WTC11 (cell line): ENCODE results near the gene KIAA0930. TPM values are rescaled to one million over a fixed set of nuclear protein-coding genes. Genes with fewer than 3 reads are reported as not detected.
A peak's percentile ranks its signal among the peaks of the same experiment; 100 is the strongest.

Experiments
- ATAC-seq: fragments of 200-7000 bp; cut with Tn5 transposase; 2 replicates; pipeline ENCODE4 v1.10.0; 2021; ENCODE audit warnings: mild to moderate bottlenecking, moderate library complexity
- CTCF ChIA-PET: fragments of 300-600 bp; sonication (Branson Sonifier 250); formaldehyde crosslinking; loops from one replicate; lab custom pipeline; 2021; ENCODE audit warnings: antibody characterized with exemption; lab: Charles Lee
- POLR2A ChIA-PET: fragments of 350-600 bp; sonication (Branson Sonifier 250); formaldehyde crosslinking; loops from one replicate; lab custom pipeline; 2021; ENCODE audit warnings: antibody characterized with exemption; lab: Charles Lee
- DNase-seq: peaks from one replicate; pipeline ENCODE4 v3.0.0; 2021; ENCODE audit warnings: low spot score
- H3K27ac Mint-ChIP-seq: 2 replicates; pipeline ENCODE4 v1.8.0; 2021; ENCODE audit warnings: mixed read lengths
- H3K27me3 Mint-ChIP-seq: 2 replicates; pipeline ENCODE4 v1.8.0; 2021; ENCODE audit warnings: low read depth, mild to moderate bottlenecking, moderate library complexity, mixed read lengths
- H3K36me3 Mint-ChIP-seq: 2 replicates; pipeline ENCODE4 v1.8.0; 2021; ENCODE audit warnings: mixed read lengths
- H3K4me1 Mint-ChIP-seq: 2 replicates; pipeline ENCODE4 v1.8.0; 2022; ENCODE audit warnings: mixed read lengths
- H3K4me3 Mint-ChIP-seq: 2 replicates; pipeline ENCODE4 v1.8.0; 2021; ENCODE audit warnings: mild to moderate bottlenecking, moderate library complexity, mixed read lengths
- H3K9me3 Mint-ChIP-seq: 2 replicates; pipeline ENCODE4 v1.8.0; 2021; ENCODE audit warnings: mixed read lengths
- ARID4B ChIP-seq: sonication (generic); formaldehyde crosslinking; IDR thresholded peaks from 2 replicates; pipeline ENCODE4 v1.8.0; 2023; ENCODE audit warnings: missing genetic modification reagents, mild to moderate bottlenecking, borderline replicate concordance
- CREB1 ChIP-seq: sonication (generic); formaldehyde crosslinking; IDR thresholded peaks from 2 replicates; pipeline ENCODE4 v1.8.0; 2023; ENCODE audit warnings: mild to moderate bottlenecking, missing genetic modification reagents
- E2F1 ChIP-seq: sonication (generic); formaldehyde crosslinking; IDR thresholded peaks from 2 replicates; pipeline ENCODE4 v1.8.0; 2022; ENCODE audit warnings: mild to moderate bottlenecking, missing genetic modification reagents
- FOXP1 ChIP-seq: sonication (generic); formaldehyde crosslinking; IDR thresholded peaks from 2 replicates; pipeline ENCODE4 v1.8.0; 2022; ENCODE audit warnings: missing genetic modification reagents, mild to moderate bottlenecking, moderate library complexity, borderline replicate concordance
- GABPB1 ChIP-seq: sonication (generic); formaldehyde crosslinking; IDR thresholded peaks from 2 replicates; pipeline ENCODE4 v1.8.1; 2023; ENCODE audit warnings: mild to moderate bottlenecking, missing genetic modification reagents
- GTF2I ChIP-seq: fragments of 250-450 bp; sonication (Bioruptor Pico); conservative IDR thresholded peaks from 2 replicates; pipeline ENCODE4 v1.4.0; 2021; ENCODE audit warnings: mild to moderate bottlenecking
- HMGA2 ChIP-seq: fragments of 250-450 bp; sonication (Bioruptor Pico); IDR thresholded peaks from 2 replicates; pipeline ENCODE4 v1.4.0; 2021; ENCODE audit warnings: mild to moderate bottlenecking, moderate library complexity
- HMGXB4 ChIP-seq: sonication (generic); formaldehyde crosslinking; IDR thresholded peaks from 2 replicates; pipeline ENCODE4 v1.8.1; 2023; ENCODE audit warnings: mild to moderate bottlenecking, moderate library complexity, missing genetic modification reagents
- IRF2 ChIP-seq: sonication (generic); formaldehyde crosslinking; IDR thresholded peaks from 2 replicates; pipeline ENCODE4 v1.8.0; 2022; ENCODE audit warnings: low read depth, missing genetic modification reagents, borderline replicate concordance
- MYBL2 ChIP-seq: sonication (generic); formaldehyde crosslinking; IDR thresholded peaks from 2 replicates; pipeline ENCODE4 v1.8.1; 2023; ENCODE audit warnings: mild to moderate bottlenecking, moderate library complexity, missing genetic modification reagents
- NR3C1 ChIP-seq: sonication (generic); formaldehyde crosslinking; conservative IDR thresholded peaks from 2 replicates; pipeline ENCODE4 v1.8.1; 2023; ENCODE audit warnings: low read depth, mild to moderate bottlenecking, missing genetic modification reagents
- OVOL2 ChIP-seq: fragments of 250-450 bp; sonication (Bioruptor Pico); IDR thresholded peaks from 2 replicates; pipeline ENCODE4 v1.9.0; 2021; ENCODE audit warnings: mild to moderate bottlenecking, borderline replicate concordance
- PREB ChIP-seq: sonication (generic); formaldehyde crosslinking; IDR thresholded peaks from 2 replicates; pipeline ENCODE4 v1.8.1; 2022; ENCODE audit warnings: mild to moderate bottlenecking, missing genetic modification reagents, moderate library complexity, borderline replicate concordance
- SMAD3 ChIP-seq: sonication (generic); formaldehyde crosslinking; IDR thresholded peaks from 2 replicates; pipeline ENCODE4 v1.8.0; 2022; ENCODE audit warnings: missing genetic modification reagents, mild to moderate bottlenecking, borderline replicate concordance
- SMAD4 ChIP-seq: sonication (generic); formaldehyde crosslinking; IDR thresholded peaks from 2 replicates; pipeline ENCODE4 v1.8.0; 2022; ENCODE audit warnings: mild to moderate bottlenecking, missing genetic modification reagents
- SOX15 ChIP-seq: fragments of 250-450 bp; sonication (Bioruptor Pico); IDR thresholded peaks from 2 replicates; pipeline ENCODE4 v1.9.0; 2021; ENCODE audit warnings: mild to moderate bottlenecking
- TP53 ChIP-seq: sonication (generic); formaldehyde crosslinking; IDR thresholded peaks from 2 replicates; pipeline ENCODE4 v1.8.1; 2023; ENCODE audit warnings: mild to moderate bottlenecking, missing genetic modification reagents
- ZMAT4 ChIP-seq: fragments of 250-450 bp; sonication (Bioruptor Pico); IDR thresholded peaks from 2 replicates; pipeline ENCODE4 v1.9.0; 2021; ENCODE audit warnings: mild to moderate bottlenecking
- ZNF416 ChIP-seq: fragments of 250-450 bp; sonication (Bioruptor Pico); IDR thresholded peaks from 2 replicates; pipeline ENCODE4 v1.9.0; 2021; ENCODE audit warnings: mild to moderate bottlenecking, inconsistent platforms
- ZNF512 ChIP-seq: sonication (generic); formaldehyde crosslinking; IDR thresholded peaks from 2 replicates; pipeline ENCODE4 v1.8.1; 2022; ENCODE audit warnings: missing genetic modification reagents, borderline replicate concordance
- total RNA-seq: library from RNA; stranded (reverse); gene quantifications from 3 replicates; pipeline ENCODE4 v1.2.3, GENCODE V29; 2021

The KIAA0930 gene
- total RNA-seq, 1 experiment from 2014 or later = 62.1 TPM

GRCh38 chr22:45212992-45213751 is 27.5 kb downstream of the KIAA0930 start:
- TF ChIP-seq ARID4B (CRISPR knock-in tag) = no peak
- TF ChIP-seq MYBL2 (CRISPR knock-in tag) = no peak
- TF ChIP-seq SOX15 = no peak
- TF ChIP-seq HMGXB4 = no peak
- no peak for TF ChIP-seq HMGA2
- TF ChIP-seq FOXP1 (CRISPR knock-in tag) = no peak
- no peak for TF ChIP-seq ZMAT4 (CRISPR knock-in tag)
- TF ChIP-seq CREB1 (CRISPR knock-in tag) = no peak
- TF ChIP-seq PREB = no peak
- no peak for TF ChIP-seq IRF2 (CRISPR knock-in tag)
- no peak for TF ChIP-seq OVOL2 (CRISPR knock-in tag)
- Mint-ChIP-seq H3K27me3 (no peaks in the 10 kb centered on the region), H3K27ac (peak overlapping the region; percentile 57; the same call in 1 of the 2 replicates), H3K9me3 (no peaks in the 10 kb centered on the region), H3K4me1 (peaks cover 25% of the 10 kb centered on the region), H3K4me3 (no peak overlapping the region), H3K36me3 (no peaks in the 10 kb centered on the region; the same call in 1 of the 2 replicates)
- no peak for ATAC-seq
- POLR2A ChIA-PET = no interaction called here
- CTCF ChIA-PET = no interaction called here
- DNase-seq = no peak

- Mint-ChIP-seq H3K27me3 (no peaks in the 10 kb centered on the region), H3K36me3 (no peaks in the 10 kb centered on the region; the same call in 1 of the 2 replicates), H3K9me3 (no peaks in the 10 kb centered on the region), H3K4me1 (peaks cover 25% of the 10 kb centered on the region), H3K27ac (no peak overlapping the region), H3K4me3 (no peak overlapping the region)
- POLR2A ChIA-PET = no interaction called here
- ATAC-seq (no peak; the same call in 1 of the 2 replicates), DNase-seq (no peak)
- TF ChIP-seq NR3C1 (CRISPR knock-in tag) (no peak), SMAD3 (CRISPR knock-in tag) (no peak), ZNF416 (no peak), GTF2I (CRISPR knock-in tag) (no peak)
- CTCF ChIA-PET = no interaction called here
Observed at GRCh38 chr22:45212306-45212709, 28.4 kb downstream of the KIAA0930 start.

- ATAC-seq (no peak), DNase-seq (no peak)
- Mint-ChIP-seq H3K4me3 (no peak overlapping the region), H3K27ac (no peak overlapping the region), H3K9me3 (no peaks in the 10 kb centered on the region), H3K36me3 (no peaks in the 10 kb centered on the region; the same call in 1 of the 2 replicates), H3K27me3 (no peaks in the 10 kb centered on the region), H3K4me1 (peaks cover 25% of the 10 kb centered on the region)
- CTCF ChIA-PET = no interaction called here
- POLR2A ChIA-PET = no interaction called here
- no peak for TF ChIP-seq ZNF512 (CRISPR knock-in tag)
- no peak for TF ChIP-seq E2F1 (CRISPR knock-in tag)
- TF ChIP-seq PREB = no peak
- no peak for TF ChIP-seq TP53 (CRISPR knock-in tag)
- TF ChIP-seq GABPB1 (CRISPR knock-in tag) = no peak
- no peak for TF ChIP-seq OVOL2 (CRISPR knock-in tag)
- no peak for TF ChIP-seq GTF2I (CRISPR knock-in tag)
- no peak for TF ChIP-seq SMAD4 (CRISPR knock-in tag)
- TF ChIP-seq MYBL2 (CRISPR knock-in tag) = no peak
Observed at GRCh38 chr22:45211848-45212247, 28.8 kb downstream of the KIAA0930 start.
